Mesendoderm (in vitro differentiated cells): ENCODE data around the gene PSMD2.

ENCODE experiments used
- DNase-seq: peaks from one replicate; pipeline ENCODE4 v3.0.0; 2013
- H2AK5ac ChIP-seq: 2 replicates; pipeline ENCODE4 v1.6.1; 2013; ENCODE audit warnings: low read length, inconsistent platforms
- H2BK120ac ChIP-seq: 2 replicates; pipeline ENCODE4 v1.6.1; 2013; ENCODE audit warnings: low read depth, mild to moderate bottlenecking, low read length, moderate library complexity, mixed read lengths
- H2BK15ac ChIP-seq: replicated peaks from 2 replicates; pipeline ENCODE4 v1.6.1; 2013; ENCODE audit warnings: low read depth, mild to moderate bottlenecking, moderate library complexity
- H2BK5ac ChIP-seq: 2 replicates; pipeline ENCODE4 v1.6.1; 2013; ENCODE audit warnings: low read length, inconsistent platforms
- H3K18ac ChIP-seq: 2 replicates; pipeline ENCODE4 v1.6.1; 2013; ENCODE audit warnings: mild to moderate bottlenecking, low read length, mixed read lengths
- H3K23ac ChIP-seq: one replicate; pipeline ENCODE4 v1.6.1; 2013; ENCODE audit warnings: low read length
- H3K27ac ChIP-seq: 2 replicates; pipeline ENCODE4 v1.5.1; 2013; ENCODE audit warnings: low read depth, mild to moderate bottlenecking, inconsistent platforms, low read length, moderate library complexity
- H3K27me3 ChIP-seq: 2 replicates; pipeline ENCODE4 v1.6.1; 2013; ENCODE audit warnings: low read length, control low read depth, mild to moderate bottlenecking, inconsistent platforms; ENCODE audit not compliant: insufficient read depth, poor library complexity
- H3K36me3 ChIP-seq: 2 replicates; pipeline ENCODE4 v1.6.1; 2013; ENCODE audit warnings: low read length, inconsistent platforms; ENCODE audit not compliant: control insufficient read depth, insufficient read depth
- H3K4ac ChIP-seq: one replicate; pipeline ENCODE4 v1.6.1; 2013; ENCODE audit warnings: low read depth, mild to moderate bottlenecking, low read length, moderate library complexity
- H3K4me1 ChIP-seq: 2 replicates; pipeline ENCODE4 v1.6.1; 2013; ENCODE audit warnings: low read depth, low read length, inconsistent platforms; ENCODE audit not compliant: control insufficient read depth
- H3K4me2 ChIP-seq: 2 replicates; pipeline ENCODE4 v1.6.1; 2013; ENCODE audit warnings: low read length
- H3K4me3 ChIP-seq: 2 replicates; pipeline ENCODE4 v1.5.1; 2013; ENCODE audit warnings: mild to moderate bottlenecking, low read length
- H3K56ac ChIP-seq: one replicate; pipeline ENCODE4 v1.6.1; 2013; ENCODE audit warnings: low read length
- H3K79me1 ChIP-seq: 2 replicates; pipeline ENCODE4 v1.6.1; 2013; ENCODE audit warnings: low read length, inconsistent platforms
- H3K79me2 ChIP-seq: 2 replicates; pipeline ENCODE4 v1.6.1; 2013; ENCODE audit warnings: mild to moderate bottlenecking, low read length; ENCODE audit not compliant: control insufficient read depth, insufficient read depth
- H3K9ac ChIP-seq: 2 replicates; pipeline ENCODE4 v1.6.1; 2013; ENCODE audit warnings: low read length, inconsistent platforms
- H4K5ac ChIP-seq: one replicate; pipeline ENCODE4 v1.6.1; 2013; ENCODE audit warnings: low read length
- H4K8ac ChIP-seq: one replicate; pipeline ENCODE4 v1.6.1; 2013; ENCODE audit warnings: low read depth, mild to moderate bottlenecking, control low read depth, low read length, moderate library complexity
- WGBS: extraction: QIAGEN DNeasy Blood & Tissue Kit; methylation state at CpG from one replicate; pipeline ENCODE4 v1.1.7; 2013; ENCODE audit warnings: low lambda C conversion rate, missing lambda C conversion rate; ENCODE audit not compliant: insufficient coverage; ENCODE audit errors: extremely low coverage; 5-methylcytosine and 5-hydroxymethylcytosine counted together

The PSMD2 gene

DNA sequence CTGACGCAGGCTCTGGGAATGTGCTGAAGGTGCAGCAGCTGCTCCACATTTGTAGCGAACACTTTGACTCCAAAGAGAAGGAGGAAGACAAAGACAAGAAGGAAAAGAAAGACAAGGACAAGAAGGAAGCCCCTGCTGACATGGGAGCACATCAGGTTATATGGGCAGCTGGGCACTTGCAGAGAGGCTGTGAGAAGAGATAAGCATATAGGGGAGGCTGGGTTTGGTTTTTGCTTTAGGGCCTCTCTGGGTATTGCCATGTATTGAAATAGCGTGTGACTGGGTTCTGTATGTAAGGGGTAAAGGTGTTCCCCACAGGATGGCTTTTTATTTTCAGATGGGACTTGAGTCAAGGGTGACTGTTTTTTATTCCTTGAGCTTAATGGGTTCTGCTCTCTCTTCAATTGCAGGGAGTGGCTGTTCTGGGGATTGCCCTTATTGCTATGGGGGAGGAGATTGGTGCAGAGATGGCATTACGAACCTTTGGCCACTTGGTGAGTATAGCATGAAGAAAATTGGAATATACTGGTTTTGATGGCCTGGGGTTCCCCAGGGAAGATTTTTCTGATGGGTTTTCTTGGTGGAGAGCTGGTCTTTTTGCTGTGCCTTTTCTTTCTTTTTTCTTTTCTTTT is 7.4 kb downstream of the PSMD2 start:
- H3K4me1 ChIP-seq = no peaks in the 10 kb centered on the region
- no CpG with 5 or more reads among the region's 4 CpGs for WGBS
- H3K9ac ChIP-seq = no peak overlapping the region
- no peak overlapping the region for H4K8ac ChIP-seq
- DNase-seq = no peak
- peaks cover 14% of the 10 kb centered on the region for H3K79me1 ChIP-seq
- no peak overlapping the region for H2AK5ac ChIP-seq
- H3K4me3 ChIP-seq = no peak overlapping the region
- H3K27ac ChIP-seq = no peak overlapping the region
- H3K36me3 ChIP-seq = peaks cover 47% of the 10 kb centered on the region
- no peak overlapping the region for H3K4ac ChIP-seq
- H2BK5ac ChIP-seq = no peak overlapping the region
- H3K23ac ChIP-seq = no peak overlapping the region
- H3K79me2 ChIP-seq = peaks cover 4% of the 10 kb centered on the region
- H3K56ac ChIP-seq = no peak overlapping the region
- H3K4me2 ChIP-seq = no peak overlapping the region
- no peak overlapping the region for H2BK15ac ChIP-seq
- no peak overlapping the region for H2BK120ac ChIP-seq
- H4K5ac ChIP-seq = no peak overlapping the region
- no peaks in the 10 kb centered on the region for H3K27me3 ChIP-seq
- no peak overlapping the region for H3K18ac ChIP-seq

DNA sequence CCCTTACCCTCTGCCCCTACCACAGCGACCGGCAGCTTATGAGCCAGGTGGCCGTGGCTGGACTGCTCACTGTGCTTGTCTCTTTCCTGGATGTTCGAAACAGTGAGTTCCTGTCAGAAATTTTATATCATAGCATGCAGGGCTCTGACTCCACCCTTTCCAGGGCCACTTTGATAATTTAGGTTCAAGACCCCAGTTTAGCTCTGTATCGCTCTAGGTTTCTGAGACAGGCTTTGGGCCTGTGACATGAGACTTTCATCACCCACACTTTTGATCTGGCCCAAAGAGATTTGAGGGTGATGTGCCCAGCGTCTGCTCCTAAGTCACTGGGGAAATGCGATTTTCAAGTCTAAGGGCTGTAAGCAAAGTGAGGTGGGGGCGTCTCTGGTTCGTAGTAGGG is 8.9 kb downstream of the PSMD2 start:
- no peak for DNase-seq
- WGBS = 100% methylated on average over 2 of the region's 9 CpGs
- H3K79me2 ChIP-seq = no peaks in the 10 kb centered on the region

DNA sequence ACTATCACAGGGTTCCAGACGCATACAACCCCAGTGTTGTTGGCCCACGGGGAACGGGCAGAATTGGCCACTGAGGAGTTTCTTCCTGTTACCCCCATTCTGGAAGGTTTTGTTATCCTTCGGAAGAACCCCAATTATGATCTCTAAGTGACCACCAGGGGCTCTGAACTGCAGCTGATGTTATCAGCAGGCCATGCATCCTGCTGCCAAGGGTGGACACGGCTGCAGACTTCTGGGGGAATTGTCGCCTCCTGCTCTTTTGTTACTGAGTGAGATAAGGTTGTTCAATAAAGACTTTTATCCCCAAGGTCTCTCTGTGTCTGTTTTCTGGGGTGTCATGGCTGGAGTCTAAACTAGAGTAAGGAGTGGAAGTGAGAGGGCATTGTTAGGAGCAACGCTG is 9.7 kb downstream of the PSMD2 start:
- WGBS = no CpG with 5 or more reads among the region's 7 CpGs

More for the DNA sequence above, 8.9 kb downstream of the PSMD2 start:
- Histone ChIP-seq H3K79me1 (peaks cover 5% of the 10 kb centered on the region), H3K27me3 (no peaks in the 10 kb centered on the region), H3K27ac (no peak overlapping the region), H3K18ac (no peak overlapping the region), H3K4me3 (no peak overlapping the region), H3K56ac (no peak overlapping the region), H3K4me2 (no peak overlapping the region), H2BK15ac (no peak overlapping the region), H3K36me3 (peaks cover 36% of the 10 kb centered on the region), H3K4me1 (no peaks in the 10 kb centered on the region), H2AK5ac (no peak overlapping the region), H2BK5ac (no peak overlapping the region), H3K4ac (no peak overlapping the region), H3K9ac (no peak overlapping the region), H3K23ac (no peak overlapping the region), H4K8ac (no peak overlapping the region), H2BK120ac (no peak overlapping the region), H4K5ac (no peak overlapping the region)

DNA sequence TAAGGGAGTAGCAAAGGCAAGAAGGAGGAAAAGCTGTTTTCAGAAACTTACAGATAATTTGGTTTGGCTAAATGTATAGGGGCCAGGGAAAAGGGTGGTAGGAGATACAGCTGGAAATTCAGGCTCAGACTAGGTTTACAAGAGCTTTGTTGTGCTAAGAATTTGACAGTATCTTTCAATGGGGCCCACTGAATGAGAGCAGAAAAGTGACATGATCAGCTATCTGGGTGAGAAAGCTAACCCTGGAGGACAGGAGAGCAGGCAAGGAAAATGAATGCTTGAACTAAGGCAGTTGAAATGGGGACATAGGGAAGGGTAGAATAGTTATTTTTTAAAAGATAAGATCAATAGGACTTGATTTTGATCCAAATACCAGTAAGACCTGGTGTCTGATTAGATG is 12.6 kb downstream of the PSMD2 start:
- Histone ChIP-seq H3K79me2 (peaks cover 21% of the 10 kb centered on the region), H3K4me3 (no peak overlapping the region), H2AK5ac (no peak overlapping the region), H3K9ac (no peak overlapping the region), H3K27me3 (no peaks in the 10 kb centered on the region), H4K8ac (no peak overlapping the region), H3K56ac (no peak overlapping the region), H4K5ac (no peak overlapping the region), H2BK15ac (no peak overlapping the region), H2BK5ac (no peak overlapping the region), H2BK120ac (no peak overlapping the region), H3K79me1 (no peaks in the 10 kb centered on the region), H3K4me1 (peaks cover 2% of the 10 kb centered on the region), H3K23ac (no peak overlapping the region), H3K27ac (no peak overlapping the region), H3K36me3 (peaks cover 13% of the 10 kb centered on the region), H3K18ac (no peak overlapping the region), H3K4me2 (no peak overlapping the region), H3K4ac (no peak overlapping the region)
- DNase-seq = no peak

More for the DNA sequence above, 9.7 kb downstream of the PSMD2 start:
- Histone ChIP-seq H2BK120ac (no peak overlapping the region), H3K79me2 (no peaks in the 10 kb centered on the region), H3K27ac (no peak overlapping the region), H4K8ac (no peak overlapping the region), H3K4me3 (no peak overlapping the region), H3K4ac (no peak overlapping the region), H3K4me2 (no peak overlapping the region), H3K79me1 (peaks cover 2% of the 10 kb centered on the region), H2BK15ac (no peak overlapping the region), H3K23ac (no peak overlapping the region), H3K18ac (no peak overlapping the region), H3K4me1 (no peaks in the 10 kb centered on the region), H2BK5ac (no peak overlapping the region), H3K27me3 (no peaks in the 10 kb centered on the region), H4K5ac (no peak overlapping the region), H3K36me3 (peaks cover 30% of the 10 kb centered on the region), H3K56ac (no peak overlapping the region), H3K9ac (no peak overlapping the region), H2AK5ac (no peak overlapping the region)
- no peak for DNase-seq

DNA sequence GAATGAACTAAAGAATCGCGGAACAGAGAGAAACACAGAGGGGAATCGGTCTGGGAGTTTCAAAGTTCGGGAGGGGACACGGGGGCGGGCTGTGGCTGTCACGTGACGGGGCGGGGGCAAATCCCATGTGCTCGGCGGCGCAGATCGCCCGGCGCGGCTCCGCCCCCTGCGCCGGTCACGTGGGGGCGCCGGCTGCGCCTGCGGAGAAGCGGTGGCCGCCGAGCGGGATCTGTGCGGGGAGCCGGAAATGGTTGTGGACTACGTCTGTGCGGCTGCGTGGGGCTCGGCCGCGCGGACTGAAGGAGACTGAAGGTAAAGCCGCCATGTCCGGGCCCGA is 15.3 kb downstream of the PSMD2 start, which contains the start of gene EIF4G1:
EIF4G1 (plus strand) TSS at position 244 of the 337 bp plus-strand sequence. CDS start 1,191 bp downstream, outside the sequence.
- Histone ChIP-seq H3K79me2 (peaks cover 47% of the 10 kb centered on the region), H3K36me3 (peaks cover 5% of the 10 kb centered on the region), H3K27me3 (no peaks in the 10 kb centered on the region), H2BK15ac (no peak within 1 kb of the TSS), H2BK5ac (peak within 1 kb of the TSS; percentile 80), H4K8ac (peak within 1 kb of the TSS; percentile 97), H3K4me3 (peak within 1 kb of the TSS; percentile 83), H3K18ac (peak within 1 kb of the TSS; percentile 100), H3K23ac (peak within 1 kb of the TSS; percentile 97), H3K9ac (peak within 1 kb of the TSS; percentile 94), H3K79me1 (peaks cover 3% of the 10 kb centered on the region), H3K4me2 (peak within 1 kb of the TSS; percentile 97), H2BK120ac (peak within 1 kb of the TSS; percentile 33), H4K5ac (no peak within 1 kb of the TSS), H3K27ac (peak within 1 kb of the TSS; percentile 92), H3K4ac (peak within 1 kb of the TSS; percentile 100), H3K4me1 (peaks cover 4% of the 10 kb centered on the region), H3K56ac (peak within 1 kb of the TSS; percentile 98), H2AK5ac (peak within 1 kb of the TSS; percentile 68)
- WGBS = no CpG with 5 or more reads among the region's 40 CpGs
- DNase-seq = peak; percentile 95
